ENCODE measurements around the gene FAM53B.

The FAM53B gene

GRCh38 chr10:124719213-124719851, 24.8 kb downstream of the FAM53B start:
- H3K27ac ChIP-seq (ENCODE audit: low read depth, low read length): peak overlapping the region; percentile 36
- peak overlapping the region; percentile 29 to 32 for H3K4me3 ChIP-seq (ENCODE audit: low read depth in 1 of 2, low read length in 2 of 2)
- H3K4me1 ChIP-seq (ENCODE audit: control insufficient read depth in 1 of 2, insufficient read depth in 2 of 2, low read length in 2 of 2): peaks cover 70 to 71% of the 10 kb centered on the region in 2 donors
- H3K9ac ChIP-seq (ENCODE audit: low read depth in 1 of 2, low read length in 2 of 2): peak overlapping the region; percentile 14 to 15
- H3K36me3 ChIP-seq (ENCODE audit: control insufficient read depth in 1 of 2, insufficient read depth in 2 of 2, low read length in 2 of 2): peaks cover 0 to 12% of the 10 kb centered on the region in 2 donors
- H3K9me3 ChIP-seq (ENCODE audit: control insufficient read depth in 1 of 2, low read length in 2 of 2): no peaks in the 10 kb centered on the region
- no peaks in the 10 kb centered on the region for H3K27me3 ChIP-seq (ENCODE audit: control insufficient read depth in 1 of 2, insufficient read depth in 2 of 2, low read length in 2 of 2)

- Histone ChIP-seq H3K4me1 (ENCODE audit: control insufficient read depth in 1 of 2, insufficient read depth in 2 of 2, low read length in 2 of 2) (peaks cover 64 to 65% of the 10 kb centered on the region in 2 donors), H3K36me3 (ENCODE audit: control insufficient read depth in 1 of 2, insufficient read depth in 2 of 2, low read length in 2 of 2) (peaks cover 0 to 12% of the 10 kb centered on the region in 2 donors), H3K9ac (ENCODE audit: low read depth in 1 of 2, low read length in 2 of 2) (peak overlapping the region in 1 of 2 donors; percentile 19), H3K27me3 (ENCODE audit: control insufficient read depth in 1 of 2, insufficient read depth in 2 of 2, low read length in 2 of 2) (no peaks in the 10 kb centered on the region), H3K27ac (ENCODE audit: low read depth, low read length) (no peak overlapping the region), H3K9me3 (ENCODE audit: control insufficient read depth in 1 of 2, low read length in 2 of 2) (no peaks in the 10 kb centered on the region), H3K4me3 (ENCODE audit: low read depth in 1 of 2, low read length in 2 of 2) (peak overlapping the region in 1 of 2 donors; percentile 1)
Observed at GRCh38 chr10:124717911-124718741, 26.1 kb downstream of the FAM53B start.

- Histone ChIP-seq H3K27me3 (ENCODE audit: control insufficient read depth in 1 of 2, insufficient read depth in 2 of 2, low read length in 2 of 2) (no peaks in the 10 kb centered on the region), H3K4me1 (ENCODE audit: control insufficient read depth in 1 of 2, insufficient read depth in 2 of 2, low read length in 2 of 2) (peaks cover 58 to 61% of the 10 kb centered on the region in 2 donors), H3K27ac (ENCODE audit: low read depth, low read length) (no peak overlapping the region), H3K9me3 (ENCODE audit: control insufficient read depth in 1 of 2, low read length in 2 of 2) (no peaks in the 10 kb centered on the region), H3K4me3 (ENCODE audit: low read depth in 1 of 2, low read length in 2 of 2) (no peak overlapping the region), H3K36me3 (ENCODE audit: control insufficient read depth in 1 of 2, insufficient read depth in 2 of 2, low read length in 2 of 2) (peaks cover 0 to 16% of the 10 kb centered on the region in 2 donors), H3K9ac (ENCODE audit: low read depth in 1 of 2, low read length in 2 of 2) (peak overlapping the region in 1 of 2 donors; percentile 19)
Observed at GRCh38 chr10:124717041-124717757, 27.0 kb downstream of the FAM53B start.

GRCh38 chr10:124716369-124716768, 27.8 kb downstream of the FAM53B start:
- H3K9me3 ChIP-seq (ENCODE audit: control insufficient read depth in 1 of 2, low read length in 2 of 2): no peaks in the 10 kb centered on the region
- H3K4me3 ChIP-seq (ENCODE audit: low read depth in 1 of 2, low read length in 2 of 2): no peak overlapping the region
- H3K27ac ChIP-seq (ENCODE audit: low read depth, low read length): no peak overlapping the region
- H3K9ac ChIP-seq (ENCODE audit: low read depth in 1 of 2, low read length in 2 of 2): no peak overlapping the region
- no peaks in the 10 kb centered on the region for H3K27me3 ChIP-seq (ENCODE audit: control insufficient read depth in 1 of 2, insufficient read depth in 2 of 2, low read length in 2 of 2)
- peaks cover 0 to 16% of the 10 kb centered on the region in 2 donors for H3K36me3 ChIP-seq (ENCODE audit: control insufficient read depth in 1 of 2, insufficient read depth in 2 of 2, low read length in 2 of 2)
- H3K4me1 ChIP-seq (ENCODE audit: control insufficient read depth in 1 of 2, insufficient read depth in 2 of 2, low read length in 2 of 2): peaks cover 53 to 54% of the 10 kb centered on the region in 2 donors

GRCh38 chr10:124715439-124715838, 28.7 kb downstream of the FAM53B start:
- Histone ChIP-seq H3K36me3 (ENCODE audit: control insufficient read depth in 1 of 2, insufficient read depth in 2 of 2, low read length in 2 of 2) (peaks cover 0 to 16% of the 10 kb centered on the region in 2 donors), H3K9ac (ENCODE audit: low read depth in 1 of 2, low read length in 2 of 2) (no peak overlapping the region), H3K27ac (ENCODE audit: low read depth, low read length) (no peak overlapping the region), H3K4me1 (ENCODE audit: control insufficient read depth in 1 of 2, insufficient read depth in 2 of 2, low read length in 2 of 2) (peaks cover 52 to 57% of the 10 kb centered on the region in 2 donors), H3K9me3 (ENCODE audit: control insufficient read depth in 1 of 2, low read length in 2 of 2) (no peaks in the 10 kb centered on the region), H3K27me3 (ENCODE audit: control insufficient read depth in 1 of 2, insufficient read depth in 2 of 2, low read length in 2 of 2) (no peaks in the 10 kb centered on the region), H3K4me3 (ENCODE audit: low read depth in 1 of 2, low read length in 2 of 2) (no peak overlapping the region)

- Histone ChIP-seq H3K27ac (ENCODE audit: low read depth, low read length) (no peak overlapping the region), H3K27me3 (ENCODE audit: control insufficient read depth in 1 of 2, insufficient read depth in 2 of 2, low read length in 2 of 2) (no peaks in the 10 kb centered on the region), H3K36me3 (ENCODE audit: control insufficient read depth in 1 of 2, insufficient read depth in 2 of 2, low read length in 2 of 2) (peaks cover 0 to 16% of the 10 kb centered on the region in 2 donors), H3K4me1 (ENCODE audit: control insufficient read depth in 1 of 2, insufficient read depth in 2 of 2, low read length in 2 of 2) (peaks cover 59 to 64% of the 10 kb centered on the region in 2 donors), H3K4me3 (ENCODE audit: low read depth in 1 of 2, low read length in 2 of 2) (no peak overlapping the region), H3K9me3 (ENCODE audit: control insufficient read depth in 1 of 2, low read length in 2 of 2) (no peaks in the 10 kb centered on the region), H3K9ac (ENCODE audit: low read depth in 1 of 2, low read length in 2 of 2) (no peak overlapping the region)
Observed at GRCh38 chr10:124713679-124714255, 30.4 kb downstream of the FAM53B start.

GRCh38 chr10:124712704-124713407, 31.3 kb downstream of the FAM53B start:
- Histone ChIP-seq H3K9me3 (ENCODE audit: control insufficient read depth in 1 of 2, low read length in 2 of 2) (no peaks in the 10 kb centered on the region), H3K9ac (ENCODE audit: low read depth in 1 of 2, low read length in 2 of 2) (no peak overlapping the region), H3K27ac (ENCODE audit: low read depth, low read length) (no peak overlapping the region), H3K4me3 (ENCODE audit: low read depth in 1 of 2, low read length in 2 of 2) (no peak overlapping the region), H3K27me3 (ENCODE audit: control insufficient read depth in 1 of 2, insufficient read depth in 2 of 2, low read length in 2 of 2) (no peaks in the 10 kb centered on the region), H3K4me1 (ENCODE audit: control insufficient read depth in 1 of 2, insufficient read depth in 2 of 2, low read length in 2 of 2) (peaks cover 59 to 64% of the 10 kb centered on the region in 2 donors), H3K36me3 (ENCODE audit: control insufficient read depth in 1 of 2, insufficient read depth in 2 of 2, low read length in 2 of 2) (peaks cover 0 to 16% of the 10 kb centered on the region in 2 donors)

- H3K27ac ChIP-seq (ENCODE audit: low read depth, low read length): no peak overlapping the region
- H3K4me1 ChIP-seq (ENCODE audit: control insufficient read depth in 1 of 2, insufficient read depth in 2 of 2, low read length in 2 of 2): peaks cover 66% of the 10 kb centered on the region in 2 donors
- H3K4me3 ChIP-seq (ENCODE audit: low read depth in 1 of 2, low read length in 2 of 2): no peak overlapping the region
- no peaks in the 10 kb centered on the region for H3K9me3 ChIP-seq (ENCODE audit: control insufficient read depth in 1 of 2, low read length in 2 of 2)
- H3K9ac ChIP-seq (ENCODE audit: low read depth in 1 of 2, low read length in 2 of 2): no peak overlapping the region
- H3K36me3 ChIP-seq (ENCODE audit: control insufficient read depth in 1 of 2, insufficient read depth in 2 of 2, low read length in 2 of 2): peaks cover 0 to 16% of the 10 kb centered on the region in 2 donors
- H3K27me3 ChIP-seq (ENCODE audit: control insufficient read depth in 1 of 2, insufficient read depth in 2 of 2, low read length in 2 of 2): no peaks in the 10 kb centered on the region
Observed at GRCh38 chr10:124711145-124711544, 33.0 kb downstream of the FAM53B start.

- Histone ChIP-seq H3K9me3 (ENCODE audit: control insufficient read depth in 1 of 2, low read length in 2 of 2) (no peaks in the 10 kb centered on the region), H3K4me3 (ENCODE audit: low read depth in 1 of 2, low read length in 2 of 2) (no peak overlapping the region), H3K4me1 (ENCODE audit: control insufficient read depth in 1 of 2, insufficient read depth in 2 of 2, low read length in 2 of 2) (peaks cover 65 to 66% of the 10 kb centered on the region in 2 donors), H3K27me3 (ENCODE audit: control insufficient read depth in 1 of 2, insufficient read depth in 2 of 2, low read length in 2 of 2) (no peaks in the 10 kb centered on the region), H3K9ac (ENCODE audit: low read depth in 1 of 2, low read length in 2 of 2) (no peak overlapping the region), H3K36me3 (ENCODE audit: control insufficient read depth in 1 of 2, insufficient read depth in 2 of 2, low read length in 2 of 2) (peaks cover 0 to 21% of the 10 kb centered on the region in 2 donors), H3K27ac (ENCODE audit: low read depth, low read length) (peak overlapping the region; percentile 26)
Observed at GRCh38 chr10:124710266-124710881, 33.8 kb downstream of the FAM53B start.
